Upper lobe of left lung (tissue), 4 donors: Measurements from ENCODE around the gene LAMC1.

Source experiments
- POLR2A ChIP-seq, 4 donors: fragments of 450-650 bp; IDR thresholded peaks; one replicate each; pipeline ENCODE4 v1.5.1; 2016 to 2017; ENCODE audit warnings: antibody characterized with exemption in 4 of 4, mild to moderate bottlenecking in 2 of 4
- TF ChIP-seq, protein P1 (sequence below), 6 experiments: fragments of 450-650 bp in 4 of 6; fragments of 200-600 bp in 2 of 6; sonication (generic) in 2 of 6; IDR thresholded peaks; one replicate each; pipeline ENCODE4 v1.5.1; 2016 to 2019; ENCODE audit warnings: antibody characterized with exemption in 6 of 6

GRCh38 chr1:183002797-183003196 is 20.4 kb upstream of the LAMC1 start:
- TF ChIP-seq, protein P1, sequence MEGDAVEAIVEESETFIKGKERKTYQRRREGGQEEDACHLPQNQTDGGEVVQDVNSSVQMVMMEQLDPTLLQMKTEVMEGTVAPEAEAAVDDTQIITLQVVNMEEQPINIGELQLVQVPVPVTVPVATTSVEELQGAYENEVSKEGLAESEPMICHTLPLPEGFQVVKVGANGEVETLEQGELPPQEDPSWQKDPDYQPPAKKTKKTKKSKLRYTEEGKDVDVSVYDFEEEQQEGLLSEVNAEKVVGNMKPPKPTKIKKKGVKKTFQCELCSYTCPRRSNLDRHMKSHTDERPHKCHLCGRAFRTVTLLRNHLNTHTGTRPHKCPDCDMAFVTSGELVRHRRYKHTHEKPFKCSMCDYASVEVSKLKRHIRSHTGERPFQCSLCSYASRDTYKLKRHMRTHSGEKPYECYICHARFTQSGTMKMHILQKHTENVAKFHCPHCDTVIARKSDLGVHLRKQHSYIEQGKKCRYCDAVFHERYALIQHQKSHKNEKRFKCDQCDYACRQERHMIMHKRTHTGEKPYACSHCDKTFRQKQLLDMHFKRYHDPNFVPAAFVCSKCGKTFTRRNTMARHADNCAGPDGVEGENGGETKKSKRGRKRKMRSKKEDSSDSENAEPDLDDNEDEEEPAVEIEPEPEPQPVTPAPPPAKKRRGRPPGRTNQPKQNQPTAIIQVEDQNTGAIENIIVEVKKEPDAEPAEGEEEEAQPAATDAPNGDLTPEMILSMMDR (IDR thresholded peaks at IDR 0.05) = no peak
- no peak for TF ChIP-seq POLR2A (IDR thresholded peaks at IDR 0.05)
